Measurements from ENCODE around the gene PDE8A. TPM values are rescaled to one million over a fixed set of nuclear protein-coding genes. Genes with fewer than 3 reads are reported as not detected.

Gene PDE8A
- total and polyA plus RNA-seq, 2 of the 13 experiments (the other 11 are each of a cell fraction or from before 2014, with no cell fraction given): 26.3 to 48.5 TPM

DNA sequence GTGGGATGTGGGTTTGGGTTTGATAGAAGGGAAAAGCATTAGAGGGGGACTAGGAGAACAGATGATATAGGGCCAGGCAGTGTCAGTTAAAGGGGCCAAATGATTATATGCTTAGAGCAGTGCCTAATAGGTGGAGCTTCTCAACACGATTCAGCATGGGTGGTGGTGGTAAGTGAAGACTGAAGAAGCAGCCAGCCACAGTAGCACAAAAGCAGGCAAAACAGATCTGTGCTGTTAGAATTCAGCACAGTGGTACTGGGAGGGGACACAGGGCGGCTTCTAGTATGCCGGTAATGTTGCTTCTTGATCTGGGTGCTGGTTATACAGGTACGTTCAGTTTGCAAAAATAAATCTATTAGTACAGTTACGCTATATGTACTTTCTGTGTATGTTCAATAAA lies 25.5 kb downstream of the PDE8A start (continued):
- no peak for TF ChIP-seq CHD4 (IDR thresholded peaks at IDR 0.05; ENCODE audit: borderline replicate concordance, low read length)
- no peak for TF ChIP-seq ZNF253 (CRISPR knock-in tag; IDR thresholded peaks at IDR 0.05; ENCODE audit: borderline replicate concordance)
- TF ChIP-seq DR1 (CRISPR knock-in tag; IDR thresholded peaks at IDR 0.05): no peak
- no peak for TF ChIP-seq CBFB (CRISPR knock-in tag; IDR thresholded peaks at IDR 0.05)
- no peak for TF ChIP-seq ZSCAN22 (CRISPR knock-in tag; IDR thresholded peaks at IDR 0.05)
- TF ChIP-seq ZNF850 (CRISPR knock-in tag; conservative IDR thresholded peaks at IDR 0.05): no peak
- TF ChIP-seq RFX1 (IDR thresholded peaks at IDR 0.05): no peak

DNA sequence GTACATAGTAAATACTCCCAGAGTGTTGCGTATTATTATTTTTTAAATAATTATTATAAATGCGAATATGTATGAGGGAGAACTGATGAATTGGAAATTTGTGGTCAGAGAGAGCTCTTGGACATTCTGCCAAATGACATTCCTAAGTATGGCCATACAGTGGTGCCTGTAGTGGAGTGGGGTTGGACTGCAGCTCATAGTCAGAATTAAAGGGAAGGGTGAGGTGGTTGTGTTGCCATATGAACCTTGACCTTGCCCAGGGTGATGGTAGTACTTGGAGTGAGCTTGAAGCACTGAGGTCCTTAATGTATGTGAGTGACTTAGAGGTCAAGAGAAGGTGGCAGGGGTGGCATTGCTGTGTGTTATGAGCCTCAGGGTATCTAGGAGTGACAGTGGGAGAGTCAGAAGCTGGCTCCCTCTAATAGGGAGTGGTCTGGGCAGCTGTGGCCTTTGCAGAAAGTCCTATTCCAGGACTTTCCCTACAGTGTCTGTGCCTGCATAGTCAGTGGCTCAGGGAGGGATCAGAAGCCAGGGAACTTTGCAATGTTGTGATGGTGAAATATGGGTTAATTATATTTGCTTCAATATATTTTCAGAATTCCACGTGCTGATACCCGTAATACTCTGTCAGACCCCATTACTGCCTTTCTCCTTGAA lies 26.2 kb downstream of the PDE8A start:
- CTCF ChIA-PET (ENCODE audit: low intra/inter-chr PET ratio, low total read pairs): no interaction called here
- Histone ChIP-seq H4K20me1 (ENCODE audit: insufficient read depth, low read length) (peaks cover 6% of the 10 kb centered on the region), H3K4me3 (replicated peaks in 1 of 3; ENCODE audit: insufficient read depth in 1 of 3, low read depth in 2 of 3, low read length in 3 of 3) (no peak overlapping the region), H3K4me2 (ENCODE audit: low read depth, low read length) (no peak overlapping the region), H3K79me2 (ENCODE audit: insufficient read depth, low read length) (peaks cover 86% of the 10 kb centered on the region), H2AFZ (ENCODE audit: low read length) (no peak overlapping the region), H3K9me3 (ENCODE audit: low read length) (no peaks in the 10 kb centered on the region), H3K9ac (ENCODE audit: insufficient read depth, low read depth, low read length) (no peak overlapping the region), H3K36me3 (replicated peaks in 1 of 2; ENCODE audit: control insufficient read depth in 1 of 2, insufficient read depth in 2 of 2, low read length in 2 of 2) (no peaks in the 10 kb centered on the region; a peak in 1 of 5 replicates), H3K4me1 (ENCODE audit: insufficient read depth, low read length) (peaks cover 64% of the 10 kb centered on the region), H3K27me3 (ENCODE audit: control insufficient read depth in 1 of 2, insufficient read depth in 2 of 2, low read length in 2 of 2) (no peaks in the 10 kb centered on the region), H3K27ac (ENCODE audit: extremely low read length, insufficient read depth, low read length) (no peak overlapping the region)
- 87% methylated on average over 4 of the region's 4 CpGs for WGBS (ENCODE audit: low lambda C conversion rate)
- TF ChIP-seq, protein P1, sequence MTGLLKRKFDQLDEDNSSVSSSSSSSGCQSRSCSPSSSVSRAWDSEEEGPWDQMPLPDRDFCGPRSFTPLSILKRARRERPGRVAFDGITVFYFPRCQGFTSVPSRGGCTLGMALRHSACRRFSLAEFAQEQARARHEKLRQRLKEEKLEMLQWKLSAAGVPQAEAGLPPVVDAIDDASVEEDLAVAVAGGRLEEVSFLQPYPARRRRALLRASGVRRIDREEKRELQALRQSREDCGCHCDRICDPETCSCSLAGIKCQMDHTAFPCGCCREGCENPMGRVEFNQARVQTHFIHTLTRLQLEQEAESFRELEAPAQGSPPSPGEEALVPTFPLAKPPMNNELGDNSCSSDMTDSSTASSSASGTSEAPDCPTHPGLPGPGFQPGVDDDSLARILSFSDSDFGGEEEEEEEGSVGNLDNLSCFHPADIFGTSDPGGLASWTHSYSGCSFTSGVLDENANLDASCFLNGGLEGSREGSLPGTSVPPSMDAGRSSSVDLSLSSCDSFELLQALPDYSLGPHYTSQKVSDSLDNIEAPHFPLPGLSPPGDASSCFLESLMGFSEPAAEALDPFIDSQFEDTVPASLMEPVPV (CRISPR knock-in tag; IDR thresholded peaks at IDR 0.05): no peak
- TF ChIP-seq ZNF564 (CRISPR knock-in tag; IDR thresholded peaks at IDR 0.05) (no peak), NFKB2 (CRISPR knock-in tag; IDR thresholded peaks at IDR 0.05; ENCODE audit: borderline replicate concordance) (no peak), CCAR2 (optimal IDR thresholded peaks at IDR 0.05; ENCODE audit: low read depth, low read length) (no peak), SP2 (CRISPR knock-in tag; IDR thresholded peaks at IDR 0.05) (no peak)
- POLR2A ChIA-PET: interaction anchor here (1.7 kb wide), 1 partner anchor 27 kb away, joined by 5 read pairs; the partner anchor contains the start of gene PDE8A
- in situ Hi-C loops (cut with HindIII; ENCODE audit: extremely low pct_ligation_motif_present, low pct_unique_long_range_greater_than_20kb) (no loop called here), intact Hi-C loops (cut with micrococcal nuclease; ENCODE audit: unreplicated experiment) (no loop called here)
- ATAC-seq (no peak; the same call in 2 of the 3 replicates), FAIRE-seq (no peak), DNase-seq (ENCODE audit: low spot score) (no peak)
- no TSS peak for BruUV-seq (replicated peaks)
